ENCODE results near the gene ATAD3B.
"Not testable (repeated sequence)": the region's sequence is repeated elsewhere in the genome, so short reads cannot be mapped to it uniquely, and the experiment has no call there.

GRCh38 chr1:1452365-1452739 is 19.2 kb upstream of the ATAD3B start:
- TF ChIP-seq CTCF, POLR2A, POLR2AphosphoS5 (IDR thresholded peaks at IDR 0.05): not testable (repeated sequence)

Data from prostate gland (tissue), 2 donors.